Activated CD4-positive, alpha-beta T cell treated with anti-CD3 and anti-CD28 coated beads, Interleukin-10, Interleukin-2, amounts not matched to agents 100 ng/mL and 50 ng/mL, durations not matched to agents 16 hours and 8 hours (primary cell): Measurements from ENCODE around the gene DOK7.

ENCODE experiments used
- DNase-seq: peaks from one replicate; pipeline ENCODE4 v3.0.0-alpha.2; 2020

Gene DOK7

GRCh38 chr4:3476936-3477749 is 14.0 kb downstream of the DOK7 start:
- DNase-seq = no peak

- DNase-seq = no peak
Observed at GRCh38 chr4:3477750-3478430, 14.8 kb downstream of the DOK7 start.

GRCh38 chr4:3478446-3479357 is 15.6 kb downstream of the DOK7 start:
- DNase-seq = no peak

- no peak for DNase-seq
Observed at GRCh38 chr4:3479358-3480101, 16.4 kb downstream of the DOK7 start.

- DNase-seq = peak; percentile 80
Observed at GRCh38 chr4:3480528-3481112, 17.5 kb downstream of the DOK7 start.

GRCh38 chr4:3481113-3481531 is 18.0 kb downstream of the DOK7 start:
- DNase-seq = no peak

GRCh38 chr4:3481783-3482393 is 18.8 kb downstream of the DOK7 start:
- no peak for DNase-seq

GRCh38 chr4:3482707-3483106 is 19.6 kb downstream of the DOK7 start:
- no peak for DNase-seq

- DNase-seq = no peak
Observed at GRCh38 chr4:3483471-3483921, 20.4 kb downstream of the DOK7 start.

GRCh38 chr4:3484057-3484973 is 21.2 kb downstream of the DOK7 start:
- no peak for DNase-seq

GRCh38 chr4:3485011-3485791 is 22.1 kb downstream of the DOK7 start:
- DNase-seq = no peak

- DNase-seq = no peak
Observed at GRCh38 chr4:3485886-3486540, 22.9 kb downstream of the DOK7 start.

GRCh38 chr4:3486541-3487540 is 23.7 kb downstream of the DOK7 start:
- no peak for DNase-seq

GRCh38 chr4:3487861-3488260 is 24.8 kb downstream of the DOK7 start:
- DNase-seq = no peak

GRCh38 chr4:3488820-3489219 is 25.7 kb downstream of the DOK7 start:
- no peak for DNase-seq

GRCh38 chr4:3489451-3489962 is 26.4 kb downstream of the DOK7 start:
- no peak for DNase-seq

- no peak for DNase-seq
Observed at GRCh38 chr4:3491681-3492405, 28.7 kb downstream of the DOK7 start.
